Panc1 (cell line): ENCODE measurements around the gene COL6A1.

Experiments used
- CTCF ChIP-seq: fragments of 450-650 bp; IDR thresholded peaks from 2 replicates; pipeline ENCODE4 v1.5.1; 2017; ENCODE audit warnings: mild to moderate bottlenecking
- POLR2AphosphoS5 ChIP-seq: IDR thresholded peaks from 2 replicates; pipeline ENCODE4 v1.6.1; 2012; ENCODE audit warnings: mild to moderate bottlenecking, low read depth, low read length, moderate library complexity
- REST ChIP-seq, 2 experiments: IDR thresholded peaks; 2 replicates each; pipeline ENCODE4 v1.6.1; 2011 to 2012; ENCODE audit warnings: low read depth in 2 of 2, control low read depth in 1 of 2, low read length in 1 of 2, mild to moderate bottlenecking in 1 of 2, moderate library complexity in 1 of 2; ENCODE audit not compliant: insufficient read depth in 1 of 2
- SIN3A ChIP-seq: IDR thresholded peaks from 2 replicates; pipeline ENCODE4 v1.6.1; 2012; ENCODE audit warnings: low read depth, mild to moderate bottlenecking, low read length, moderate library complexity, borderline replicate concordance; ENCODE audit not compliant: insufficient read depth
- TCF7L2 ChIP-seq: IDR thresholded peaks from 2 replicates; pipeline ENCODE4 v1.6.1; 2011; ENCODE audit warnings: mild to moderate bottlenecking, low read depth, low read length, inconsistent platforms

DNA sequence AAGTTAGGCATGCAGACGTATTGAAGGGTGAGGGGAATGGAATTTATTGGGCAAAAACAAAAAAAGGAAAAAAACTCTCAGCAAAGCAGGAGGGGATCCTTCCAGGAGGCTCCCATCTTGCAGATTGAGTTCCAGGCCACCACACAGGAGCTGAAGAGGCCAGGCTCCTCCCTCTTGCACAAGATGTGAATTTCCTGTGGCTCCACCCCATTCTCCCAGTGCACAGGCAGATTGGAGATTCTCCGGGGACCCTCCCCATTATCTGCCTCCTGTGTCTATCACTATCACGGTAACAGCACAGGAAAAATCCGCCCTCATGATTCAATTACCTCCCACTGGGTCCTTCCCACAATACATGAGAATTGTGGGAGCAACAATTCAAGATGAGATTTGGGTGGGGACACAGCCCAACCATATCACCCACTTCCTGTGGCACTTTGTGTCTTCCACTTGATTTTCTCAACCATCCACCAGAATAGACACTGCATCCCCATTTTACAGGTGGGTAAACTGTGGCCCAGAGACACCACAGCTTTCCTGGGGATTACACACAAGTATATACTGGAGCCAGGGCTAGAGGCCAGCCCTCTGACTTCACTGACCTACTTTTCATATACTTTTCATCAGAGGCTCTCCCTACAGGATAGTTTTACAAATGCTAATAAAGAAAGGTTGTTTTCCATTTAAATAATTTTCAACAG, 18.9 kb upstream of the COL6A1 start:
- TF ChIP-seq CTCF = no peak
- TF ChIP-seq POLR2AphosphoS5 = no peak
- no peak for TF ChIP-seq REST (IDR thresholded peaks at IDR 0.05; ENCODE audit: insufficient read depth in 1 of 2, low read depth in 2 of 2, low read length in 1 of 2)
- TF ChIP-seq SIN3A = no peak
- no peak for TF ChIP-seq TCF7L2
